H4 (cell line): ENCODE measurements around the gene TNP2. TPM values are rescaled to one million over a fixed set of nuclear protein-coding genes. Genes with fewer than 3 reads are reported as not detected.
"Not testable (repeated sequence)": the region's sequence is repeated elsewhere in the genome, so short reads cannot be mapped to it uniquely, and the experiment has no call there.

Experiments used
- DNase-seq: peaks from one replicate; pipeline ENCODE4 v3.0.0-alpha.2; 2015; ENCODE audit warnings: low spot score
- total RNA-seq: library from RNA; depleted of rRNA; stranded (reverse); fragments of >200 nt; shearing (Covaris generic); gene quantifications from 2 replicates; pipeline ENCODE4 v1.2.3, GENCODE V29; 2014; rRNA removed

Gene TNP2
- total RNA-seq, 1 experiment from 2014 or later, result not detected

DNA sequence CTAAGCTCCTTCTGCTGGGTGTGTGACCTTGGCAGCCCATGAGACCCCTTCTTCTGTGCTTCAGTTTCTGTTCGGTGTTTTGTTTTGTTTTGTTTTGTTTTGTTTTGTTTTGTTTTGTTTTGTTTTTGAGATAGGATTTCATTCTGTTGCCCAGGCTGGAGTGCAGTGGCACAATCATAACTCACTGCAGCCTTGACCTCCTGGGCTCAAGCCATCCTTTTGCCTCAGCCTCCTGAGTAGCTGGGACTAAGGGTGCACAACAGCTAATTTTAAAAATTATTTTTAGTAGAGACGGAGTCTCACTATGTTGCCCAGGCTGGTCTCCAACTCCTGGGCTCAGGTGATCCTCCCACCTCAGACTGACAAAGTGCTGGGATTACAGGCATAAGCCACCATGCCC lies 48.6 kb downstream of the TNP2 start:
- DNase-seq, result not testable (repeated sequence)

DNA sequence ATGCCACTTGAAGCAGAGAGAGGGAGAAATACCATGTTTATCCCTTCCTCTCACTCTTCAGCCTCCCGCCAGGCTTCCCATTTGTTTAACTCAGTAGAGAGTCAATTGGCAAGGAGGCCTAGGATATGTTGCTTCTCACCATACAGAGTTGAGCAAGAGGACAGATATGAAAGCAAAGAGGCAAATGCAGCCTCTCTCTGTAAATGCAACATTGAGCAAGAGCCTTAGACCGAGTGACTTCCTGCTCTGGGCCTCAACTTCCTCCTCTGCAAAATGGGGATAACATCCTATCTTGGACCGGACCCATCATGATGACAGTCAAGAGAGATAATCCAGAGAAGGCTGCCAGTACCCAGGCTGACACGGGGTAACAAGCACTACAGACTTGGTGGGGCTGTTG lies 49.9 kb downstream of the TNP2 start:
- no peak for DNase-seq

DNA sequence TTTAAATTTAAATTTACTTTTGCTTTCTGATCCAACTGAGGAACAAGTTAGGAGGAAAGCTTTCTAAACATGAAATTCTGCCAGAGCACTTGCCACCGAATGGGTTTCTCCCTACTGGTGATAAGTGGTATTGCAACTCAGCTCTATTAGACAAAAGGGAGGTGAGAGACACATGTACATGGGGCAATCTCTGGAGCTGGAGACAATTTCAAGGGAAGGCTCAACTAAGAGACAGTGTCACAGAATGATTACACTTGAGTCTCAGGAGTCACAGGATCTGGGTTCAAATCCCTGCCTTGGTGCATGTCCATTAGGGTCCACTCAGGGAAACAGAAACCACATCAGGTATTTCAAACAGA lies 50.5 kb downstream of the TNP2 start:
- no peak for DNase-seq

Other genes starting within 250 kb of the TNP2 start
- 0.39 and 1.3 TPM in 2 replicates for gene SOCS1, start 13.1 kb downstream of the TNP2 start, total RNA-seq
- gene PRM3, start 4.3 kb upstream of the TNP2 start, total RNA-seq, result not detected in 2 replicates
- not detected in 2 replicates for gene PRM2, start 7.2 kb upstream of the TNP2 start, total RNA-seq
- not detected in 2 replicates for gene PRM1, start 12.0 kb upstream of the TNP2 start, total RNA-seq
- gene RMI2, start 76.1 kb upstream of the TNP2 start, total RNA-seq, result 19.9 and 21.8 TPM in 2 replicates